Measurements from ENCODE around the gene GNAO1.

Gene GNAO1

GRCh38 chr16:56252835-56253234 is 61.5 kb downstream of the GNAO1 start:
- no peak for TF ChIP-seq CTCF (IDR thresholded peaks at IDR 0.05; ENCODE audit: borderline replicate concordance, control extremely low read depth, extremely low read depth, insufficient read depth, missing control alignments)
- in situ Hi-C loops (cut with MboI; ENCODE audit: low sequenced_read_pairs, unreplicated experiment): no loop called here
- DNase-seq (ENCODE audit: low spot score): no peak

- no peak for DNase-seq (ENCODE audit: low spot score)
- TF ChIP-seq CTCF (IDR thresholded peaks at IDR 0.05; ENCODE audit: borderline replicate concordance, control extremely low read depth, extremely low read depth, insufficient read depth, missing control alignments): no peak
- in situ Hi-C loops (cut with MboI; ENCODE audit: low sequenced_read_pairs, unreplicated experiment): no loop called here
Measured at GRCh38 chr16:56255904-56256303, 64.6 kb downstream of the GNAO1 start.

- DNase-seq (ENCODE audit: low spot score): no peak
- no peak for TF ChIP-seq CTCF (IDR thresholded peaks at IDR 0.05; ENCODE audit: borderline replicate concordance, control extremely low read depth, extremely low read depth, insufficient read depth, missing control alignments)
- in situ Hi-C loops (cut with MboI; ENCODE audit: low sequenced_read_pairs, unreplicated experiment): no loop called here
Measured at GRCh38 chr16:56257239-56257638, 66.0 kb downstream of the GNAO1 start.

GRCh38 chr16:56257666-56258342 is 66.5 kb downstream of the GNAO1 start:
- in situ Hi-C loops (cut with MboI; ENCODE audit: low sequenced_read_pairs, unreplicated experiment): no loop called here
- no peak for TF ChIP-seq CTCF (IDR thresholded peaks at IDR 0.05; ENCODE audit: borderline replicate concordance, control extremely low read depth, extremely low read depth, insufficient read depth, missing control alignments)
- no peak for DNase-seq (ENCODE audit: low spot score)

GRCh38 chr16:56258508-56259424 is 67.5 kb downstream of the GNAO1 start:
- no peak for DNase-seq (ENCODE audit: low spot score)
- in situ Hi-C loops (cut with MboI; ENCODE audit: low sequenced_read_pairs, unreplicated experiment): no loop called here
- no peak for TF ChIP-seq CTCF (IDR thresholded peaks at IDR 0.05; ENCODE audit: borderline replicate concordance, control extremely low read depth, extremely low read depth, insufficient read depth, missing control alignments)

GRCh38 chr16:56259425-56259779 is 68.1 kb downstream of the GNAO1 start:
- DNase-seq (ENCODE audit: low spot score): no peak
- no peak for TF ChIP-seq CTCF (IDR thresholded peaks at IDR 0.05; ENCODE audit: borderline replicate concordance, control extremely low read depth, extremely low read depth, insufficient read depth, missing control alignments)
- in situ Hi-C loops (cut with MboI; ENCODE audit: low sequenced_read_pairs, unreplicated experiment): no loop called here

Data from GM13976 (cell line).